Hepatocyte (in vitro differentiated cells): ENCODE data around the gene TEX51. TPM values are rescaled to one million over a fixed set of nuclear protein-coding genes. Genes with fewer than 3 reads are reported as not detected.

ENCODE experiments used
- DNase-seq: peaks from one replicate; pipeline ENCODE4 v3.0.0-alpha.2; 2016; ENCODE audit warnings: low spot score
- H2AFZ ChIP-seq: fragments of 200-600 bp; sonication (generic); 2 replicates; pipeline ENCODE4 v1.6.0; 2016; ENCODE audit warnings: antibody characterized with exemption, mild to moderate bottlenecking
- H3K27ac ChIP-seq: fragments of 200-600 bp; sonication (generic); 2 replicates; pipeline ENCODE4 v1.5.1; 2016; ENCODE audit warnings: mild to moderate bottlenecking
- H3K27me3 ChIP-seq: fragments of 200-600 bp; sonication (generic); 2 replicates; pipeline ENCODE4 v1.6.1; 2016
- H3K36me3 ChIP-seq: fragments of 200-600 bp; sonication (generic); replicated peaks from 2 replicates; pipeline ENCODE4 v1.5.1; 2016; ENCODE audit warnings: low read depth; ENCODE audit not compliant: insufficient read depth
- H3K4me1 ChIP-seq: fragments of 200-600 bp; sonication (generic); 2 replicates; pipeline ENCODE4 v1.5.1; 2016; ENCODE audit warnings: mild to moderate bottlenecking, moderate library complexity; ENCODE audit not compliant: insufficient read depth
- H3K4me2 ChIP-seq: fragments of 200-600 bp; sonication (generic); 2 replicates; pipeline ENCODE4 v1.6.0; 2016
- H3K4me3 ChIP-seq: fragments of 200-600 bp; sonication (generic); 2 replicates; pipeline ENCODE4 v1.5.1; 2016; ENCODE audit warnings: mild to moderate bottlenecking
- H3K79me2 ChIP-seq: fragments of 200-600 bp; sonication (generic); 2 replicates; pipeline ENCODE4 v1.6.0; 2017; ENCODE audit warnings: mild to moderate bottlenecking
- H3K9me2 ChIP-seq: fragments of 200-600 bp; sonication (generic); replicated peaks from 2 replicates; pipeline ENCODE4 v1.6.0; 2017; ENCODE audit warnings: mild to moderate bottlenecking; ENCODE audit not compliant: insufficient read depth
- H3K9me3 ChIP-seq: fragments of 200-600 bp; sonication (generic); 2 replicates; pipeline ENCODE4 v1.5.1; 2016; ENCODE audit warnings: low read depth, mild to moderate bottlenecking
- H4K20me1 ChIP-seq: fragments of 200-600 bp; sonication (generic); 2 replicates; pipeline ENCODE4 v1.6.0; 2016; ENCODE audit warnings: mild to moderate bottlenecking; ENCODE audit not compliant: insufficient read depth, poor library complexity, severe bottlenecking
- CTCF ChIP-seq: fragments of 200-600 bp; sonication (generic); IDR thresholded peaks from 2 replicates; pipeline ENCODE4 v1.5.1; 2016; ENCODE audit warnings: antibody characterized with exemption, mild to moderate bottlenecking; ENCODE audit not compliant: poor library complexity
- EZH2 ChIP-seq: fragments of 200-600 bp; sonication (generic); IDR thresholded peaks from 2 replicates; pipeline ENCODE4 v1.6.1; 2016; ENCODE audit warnings: antibody characterized with exemption, mild to moderate bottlenecking, borderline replicate concordance
- EZH2phosphoT487 ChIP-seq: fragments of 200-600 bp; sonication (generic); IDR thresholded peaks from one replicate; pipeline ENCODE4 v1.6.1; 2018; ENCODE audit warnings: antibody characterized with exemption, mild to moderate bottlenecking, low read depth, moderate library complexity; ENCODE audit not compliant: unreplicated experiment, severe bottlenecking
- WGBS: methylation state at CpG from one replicate; pipeline ENCODE4 v1.1.6; 2016; ENCODE audit warnings: low lambda C conversion rate; ENCODE audit errors: missing lambda C conversion rate; 5-methylcytosine and 5-hydroxymethylcytosine counted together
- polyA plus RNA-seq: library from polyadenylated mRNA; unstranded; fragments of >200 nt; fragmentation: Nextera tagmentation; extraction: Ambion mirVana; gene quantifications from 2 replicates; pipeline ENCODE4 v1.2.1, GENCODE V29; 2016
- total RNA-seq: library from RNA; depleted of rRNA; stranded (reverse); fragments of >200 nt; gene quantifications from 2 replicates; pipeline ENCODE4 v1.2.3, GENCODE V29; 2014

The TEX51 gene
- total and polyA plus RNA-seq, 2 experiments from 2014 or later: not detected

- Histone ChIP-seq H3K36me3 (no peaks in the 10 kb centered on the region), H3K4me3 (no peak overlapping the region), H3K4me2 (no peak overlapping the region), H2AFZ (no peak overlapping the region), H3K27ac (no peak overlapping the region), H3K9me2 (no peaks in the 10 kb centered on the region), H4K20me1 (no peaks in the 10 kb centered on the region), H3K27me3 (no peaks in the 10 kb centered on the region), H3K4me1 (no peaks in the 10 kb centered on the region), H3K9me3 (no peaks in the 10 kb centered on the region), H3K79me2 (no peaks in the 10 kb centered on the region)
- WGBS: 73% methylated on average over 4 of the region's 4 CpGs
- DNase-seq: no peak
- TF ChIP-seq CTCF (no peak), EZH2phosphoT487 (no peak), EZH2 (no peak)
Measured at GRCh38 chr2:126880817-126881216, 17.9 kb upstream of the TEX51 start.

- Histone ChIP-seq H2AFZ (no peak overlapping the region), H3K9me2 (no peaks in the 10 kb centered on the region), H3K36me3 (no peaks in the 10 kb centered on the region), H3K9me3 (no peaks in the 10 kb centered on the region), H3K79me2 (no peaks in the 10 kb centered on the region), H4K20me1 (no peaks in the 10 kb centered on the region), H3K4me2 (no peak overlapping the region), H3K27ac (no peak overlapping the region), H3K4me1 (peaks cover 6% of the 10 kb centered on the region), H3K4me3 (no peak overlapping the region), H3K27me3 (no peaks in the 10 kb centered on the region)
- DNase-seq: no peak
- 80% methylated on average over 9 of the region's 9 CpGs for WGBS
- TF ChIP-seq EZH2: no peak
- TF ChIP-seq EZH2phosphoT487: no peak
- no peak for TF ChIP-seq CTCF
Measured at GRCh38 chr2:126881591-126881990, 17.1 kb upstream of the TEX51 start.

GRCh38 chr2:126882181-126882580, 16.5 kb upstream of the TEX51 start:
- no peak overlapping the region for H2AFZ ChIP-seq
- no peaks in the 10 kb centered on the region for H3K9me2 ChIP-seq
- H3K4me1 ChIP-seq: peaks cover 6% of the 10 kb centered on the region
- H4K20me1 ChIP-seq: no peaks in the 10 kb centered on the region
- H3K36me3 ChIP-seq: no peaks in the 10 kb centered on the region
- no peaks in the 10 kb centered on the region for H3K79me2 ChIP-seq
- no peak for DNase-seq
- no peak overlapping the region for H3K4me2 ChIP-seq
- H3K4me3 ChIP-seq: no peak overlapping the region
- H3K27me3 ChIP-seq: no peaks in the 10 kb centered on the region
- H3K27ac ChIP-seq: no peak overlapping the region
- H3K9me3 ChIP-seq: no peaks in the 10 kb centered on the region
- TF ChIP-seq CTCF (no peak), EZH2phosphoT487 (no peak), EZH2 (no peak)
- 43% methylated on average over 2 of the region's 2 CpGs for WGBS
